ENCODE data around the gene RAD21L1.

RAD21L1 gene

DNA sequence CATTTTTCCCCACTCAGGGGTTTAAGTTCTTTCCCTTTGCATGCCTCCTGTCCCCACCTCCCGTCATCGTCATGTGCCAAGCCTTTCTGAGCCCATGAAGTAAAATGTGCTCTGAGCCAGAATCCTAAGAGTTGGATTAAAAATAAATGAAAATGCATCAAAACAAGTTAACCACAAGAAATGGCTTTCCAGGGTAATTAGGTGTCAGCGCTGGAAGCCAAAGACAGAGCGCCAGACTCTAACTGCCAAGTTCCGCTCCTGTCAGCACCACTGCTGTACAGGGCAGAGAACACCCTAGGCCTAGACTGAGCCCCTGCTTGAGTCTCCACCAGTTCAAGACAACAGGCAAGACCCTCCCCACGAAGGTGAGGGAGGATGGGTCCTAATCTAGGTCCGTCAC is 28.0 kb upstream of the RAD21L1 start:
- TF ChIP-seq, protein P1, sequence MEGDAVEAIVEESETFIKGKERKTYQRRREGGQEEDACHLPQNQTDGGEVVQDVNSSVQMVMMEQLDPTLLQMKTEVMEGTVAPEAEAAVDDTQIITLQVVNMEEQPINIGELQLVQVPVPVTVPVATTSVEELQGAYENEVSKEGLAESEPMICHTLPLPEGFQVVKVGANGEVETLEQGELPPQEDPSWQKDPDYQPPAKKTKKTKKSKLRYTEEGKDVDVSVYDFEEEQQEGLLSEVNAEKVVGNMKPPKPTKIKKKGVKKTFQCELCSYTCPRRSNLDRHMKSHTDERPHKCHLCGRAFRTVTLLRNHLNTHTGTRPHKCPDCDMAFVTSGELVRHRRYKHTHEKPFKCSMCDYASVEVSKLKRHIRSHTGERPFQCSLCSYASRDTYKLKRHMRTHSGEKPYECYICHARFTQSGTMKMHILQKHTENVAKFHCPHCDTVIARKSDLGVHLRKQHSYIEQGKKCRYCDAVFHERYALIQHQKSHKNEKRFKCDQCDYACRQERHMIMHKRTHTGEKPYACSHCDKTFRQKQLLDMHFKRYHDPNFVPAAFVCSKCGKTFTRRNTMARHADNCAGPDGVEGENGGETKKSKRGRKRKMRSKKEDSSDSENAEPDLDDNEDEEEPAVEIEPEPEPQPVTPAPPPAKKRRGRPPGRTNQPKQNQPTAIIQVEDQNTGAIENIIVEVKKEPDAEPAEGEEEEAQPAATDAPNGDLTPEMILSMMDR (IDR thresholded peaks at IDR 0.05; ENCODE audit: insufficient read depth, low read depth, low read length, missing control alignments): no peak
- no peak for DNase-seq (ENCODE audit: low read depth)

DNA sequence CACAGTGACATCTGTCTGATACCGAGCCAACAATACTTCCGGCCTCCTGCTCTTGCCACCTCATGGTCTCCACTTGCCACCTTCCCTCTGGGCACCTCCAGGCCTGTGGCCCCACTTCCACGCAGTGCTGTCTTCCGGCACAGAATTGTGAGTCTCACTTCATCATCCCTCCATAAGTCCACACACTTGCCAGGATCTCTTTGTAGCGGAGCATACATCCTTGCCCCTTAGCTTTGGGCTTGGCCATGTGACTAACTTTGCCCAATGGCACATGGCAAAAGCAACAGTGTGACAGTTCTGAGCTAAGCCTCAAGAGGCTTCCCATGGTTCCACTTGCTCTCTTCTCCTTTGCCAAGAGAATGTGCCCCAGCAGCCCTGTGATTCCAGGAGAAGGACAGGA is 27.1 kb upstream of the RAD21L1 start:
- H3K4me3 ChIP-seq (ENCODE audit: low read length): no peak overlapping the region
- TF ChIP-seq, protein P1 (IDR thresholded peaks at IDR 0.05; ENCODE audit: insufficient read depth, low read depth, low read length, missing control alignments): no peak
- DNase-seq (ENCODE audit: low read depth): no peak

More for the DNA sequence above, 28.0 kb upstream of the RAD21L1 start:
- H3K4me3 ChIP-seq (ENCODE audit: low read length): no peak overlapping the region

- no peak for DNase-seq (ENCODE audit: low read depth)
- TF ChIP-seq, protein P1 (IDR thresholded peaks at IDR 0.05; ENCODE audit: insufficient read depth, low read depth, low read length, missing control alignments): no peak
- H3K4me3 ChIP-seq (ENCODE audit: low read length): no peak overlapping the region
Observed at GRCh38 chr20:1199212-1199873, 26.5 kb upstream of the RAD21L1 start.

GRCh38 chr20:1199964-1200363 is 25.9 kb upstream of the RAD21L1 start:
- no peak for DNase-seq (ENCODE audit: low read depth)
- TF ChIP-seq, protein P1 (IDR thresholded peaks at IDR 0.05; ENCODE audit: insufficient read depth, low read depth, low read length, missing control alignments): no peak
- H3K4me3 ChIP-seq (ENCODE audit: low read length): no peak overlapping the region

- DNase-seq (ENCODE audit: low read depth): no peak
- no peak within 1 kb of the TSS for H3K4me3 ChIP-seq (ENCODE audit: low read length)
- TF ChIP-seq, protein P1 (IDR thresholded peaks at IDR 0.05; ENCODE audit: insufficient read depth, low read depth, low read length, missing control alignments): no peak
Observed at GRCh38 chr20:1202762-1203504, 22.9 kb upstream of the RAD21L1 start, which contains the start of gene C20orf202. C20orf202 (plus strand) TSS chr20:1203454; CDS start chr20:1203586, 132 bp downstream.

GRCh38 chr20:1203630-1204029 is 22.2 kb upstream of the RAD21L1 start:
- TF ChIP-seq, protein P1 (IDR thresholded peaks at IDR 0.05; ENCODE audit: insufficient read depth, low read depth, low read length, missing control alignments): no peak
- no peak for DNase-seq (ENCODE audit: low read depth)
- no peak overlapping the region for H3K4me3 ChIP-seq (ENCODE audit: low read length)

Data from epithelial cell of esophagus (primary cell).